H1 (cell line): ENCODE measurements around the gene CYREN. TPM values are rescaled to one million over a fixed set of nuclear protein-coding genes. Genes with fewer than 3 reads are reported as not detected.

Experiments used
- CTCF ChIA-PET: fragments of 300-600 bp; sonication (Branson Sonifier 250); formaldehyde crosslinking; loops from one replicate; lab custom pipeline; 2021; ENCODE audit not compliant: partially characterized antibody; lab: Charles Lee
- POLR2A ChIA-PET: fragments of 300-600 bp; sonication (Branson Sonifier 250); formaldehyde crosslinking; loops from one replicate; lab custom pipeline; 2021; ENCODE audit warnings: inconsistent platforms; ENCODE audit not compliant: partially characterized antibody; lab: Charles Lee
- DNase-seq, 2 experiments: peaks; one replicate each; pipeline versions ENCODE4 v3.0.0 to v3.0.0-alpha.2; 2010 to 2022; ENCODE audit warnings: low spot score in 2 of 2, low read depth in 1 of 2, mixed read lengths in 1 of 2
- FAIRE-seq: peaks from 2 replicates; lab custom pipeline; 2011; peaks lifted over from hg19 to GRCh38; lab: Jason Lieb, UNC
- H2AFZ ChIP-seq: 2 replicates; pipeline ENCODE4 v1.8.1; 2012; ENCODE audit warnings: low read length, inconsistent platforms
- H2AK5ac ChIP-seq: 2 replicates; pipeline ENCODE4 v1.6.1; 2013; ENCODE audit warnings: low read depth, low read length
- H2BK120ac ChIP-seq: replicated peaks from 2 replicates; pipeline ENCODE3; 2013; ENCODE audit warnings: low read depth, low read length, inconsistent platforms
- H2BK12ac ChIP-seq: 2 replicates; pipeline ENCODE4 v1.6.1; 2013; ENCODE audit warnings: low read depth, low read length
- H2BK15ac ChIP-seq: 2 replicates; pipeline ENCODE4 v1.6.1; 2013; ENCODE audit warnings: low read length
- H2BK20ac ChIP-seq: 2 replicates; pipeline ENCODE4 v1.6.1; 2013; ENCODE audit warnings: low read length
- H2BK5ac ChIP-seq: 2 replicates; pipeline ENCODE4 v1.6.1; 2013; ENCODE audit warnings: low read depth, low read length
- H3K14ac ChIP-seq: 2 replicates; pipeline ENCODE4 v1.6.1; 2013; ENCODE audit warnings: inconsistent platforms; ENCODE audit not compliant: insufficient read length
- H3K18ac ChIP-seq: 2 replicates; pipeline ENCODE4 v1.6.1; 2013; ENCODE audit warnings: low read length; ENCODE audit errors: extremely low read depth
- H3K23ac ChIP-seq: 2 replicates; pipeline ENCODE4 v1.6.1; 2013; ENCODE audit warnings: inconsistent platforms; ENCODE audit not compliant: insufficient read length
- H3K23me2 ChIP-seq: 2 replicates; pipeline ENCODE4 v1.6.1; 2013; ENCODE audit warnings: low read depth, low read length
- H3K27ac ChIP-seq: 2 replicates; pipeline ENCODE4 v1.6.1; 2011; ENCODE audit warnings: low read depth, low read length, inconsistent platforms
- H3K27me3 ChIP-seq, 4 experiments: replicated peaks in 1 of 4; 1 replicate in 1 of 4; 2 replicates in 3 of 4; pipeline versions ENCODE4 v1.6.1 to v1.8.1; 2011 to 2013; ENCODE audit warnings: low read length in 3 of 4, mild to moderate bottlenecking in 3 of 4, inconsistent platforms in 2 of 4, mixed read lengths in 2 of 4, moderate library complexity in 1 of 4; ENCODE audit not compliant: control insufficient read depth in 3 of 4, insufficient read depth in 3 of 4; ENCODE audit errors: extremely low read depth in 1 of 4
- H3K36me3 ChIP-seq, 4 experiments: 2 replicates each; pipeline versions ENCODE4 v1.6.1 to v1.8.1; 2011 to 2013; ENCODE audit warnings: mild to moderate bottlenecking in 4 of 4, low read length in 3 of 4, moderate library complexity in 2 of 4, control low read depth in 1 of 4, inconsistent platforms in 1 of 4; ENCODE audit not compliant: insufficient read depth in 4 of 4, control insufficient read depth in 2 of 4
- H3K4ac ChIP-seq: replicated peaks from 2 replicates; pipeline ENCODE3; 2013; ENCODE audit warnings: low read length, low read depth, mixed read lengths, inconsistent platforms; ENCODE audit not compliant: insufficient read length
- H3K4me1 ChIP-seq, 4 experiments: replicated peaks in 1 of 4; 1 replicate in 1 of 4; 2 replicates in 3 of 4; pipeline versions ENCODE4 v1.6.1 to v1.8.1; 2011 to 2013; ENCODE audit warnings: low read length in 3 of 4, inconsistent platforms in 2 of 4, mixed read lengths in 1 of 4; ENCODE audit not compliant: insufficient read depth in 4 of 4, control insufficient read depth in 3 of 4
- H3K4me2 ChIP-seq, 2 experiments: 2 replicates each; pipeline versions ENCODE4 v1.6.1 to v1.8.1; 2011 to 2013; ENCODE audit warnings: low read depth in 2 of 2, low read length in 2 of 2, control low read depth in 1 of 2, inconsistent platforms in 1 of 2, mild to moderate bottlenecking in 1 of 2; ENCODE audit not compliant: insufficient read depth in 1 of 2
- H3K4me3 ChIP-seq, 4 experiments: fragments of 200-600, 300-600 bp in 1 of 4; sonication (generic), shearing (Covaris generic), sonication (Bioruptor Twin) in 1 of 4; 2 replicates each; pipeline versions ENCODE4 v1.5.1 to v1.8.1; 2011 to 2016; ENCODE audit warnings: low read length in 4 of 4, low read depth in 3 of 4, control low read depth in 2 of 4, inconsistent platforms in 2 of 4, mild to moderate bottlenecking in 2 of 4, mixed read lengths in 1 of 4, moderate library complexity in 1 of 4; ENCODE audit not compliant: insufficient read depth in 2 of 4; ENCODE audit errors: extremely low read depth in 1 of 4
- H3K56ac ChIP-seq: replicated peaks from 2 replicates; pipeline ENCODE3; 2013; ENCODE audit warnings: low read depth, mild to moderate bottlenecking, mixed read lengths, low read length, inconsistent platforms; ENCODE audit not compliant: insufficient read length
- H3K79me1 ChIP-seq: 2 replicates; pipeline ENCODE4 v1.6.1; 2013; ENCODE audit warnings: low read depth, low read length, control low read depth
- H3K79me2 ChIP-seq, 2 experiments: 2 replicates each; pipeline versions ENCODE4 v1.6.1 to v1.8.1; 2012 to 2013; ENCODE audit warnings: low read length in 2 of 2, mild to moderate bottlenecking in 2 of 2, inconsistent platforms in 1 of 2; ENCODE audit not compliant: insufficient read depth in 2 of 2, control insufficient read depth in 1 of 2
- H3K9ac ChIP-seq, 4 experiments: replicated peaks in 1 of 4; 1 replicate in 1 of 4; 2 replicates in 3 of 4; pipeline versions ENCODE4 v1.6.1 to v1.8.1; 2011 to 2013; ENCODE audit warnings: low read depth in 3 of 4, low read length in 3 of 4, control low read depth in 2 of 4, mild to moderate bottlenecking in 2 of 4, moderate library complexity in 2 of 4, inconsistent platforms in 1 of 4; ENCODE audit errors: extremely low read depth in 1 of 4
- H3K9me3 ChIP-seq, 2 experiments: 2 replicates each; pipeline versions ENCODE4 v1.6.1 to v1.8.1; 2012 to 2013; ENCODE audit warnings: mild to moderate bottlenecking in 2 of 2, moderate library complexity in 2 of 2, control low read depth in 1 of 2, inconsistent platforms in 1 of 2, low read depth in 1 of 2, low read length in 1 of 2, mixed read lengths in 1 of 2; ENCODE audit not compliant: insufficient read depth in 2 of 2
- H4K20me1 ChIP-seq, 2 experiments: replicated peaks in 1 of 2; 2 replicates each; pipeline versions ENCODE3 to v1.8.1; 2011 to 2013; ENCODE audit warnings: inconsistent platforms in 2 of 2, low read length in 2 of 2, mild to moderate bottlenecking in 1 of 2; ENCODE audit not compliant: insufficient read depth in 2 of 2, control insufficient read depth in 1 of 2
- H4K5ac ChIP-seq: 2 replicates; pipeline ENCODE4 v1.6.1; 2013; ENCODE audit warnings: low read length, low read depth, mixed read lengths, inconsistent platforms; ENCODE audit not compliant: insufficient read length
- H4K8ac ChIP-seq: 2 replicates; pipeline ENCODE4 v1.8.0; 2013; ENCODE audit warnings: mild to moderate bottlenecking, moderate library complexity, low read length, inconsistent platforms; ENCODE audit not compliant: insufficient read depth; ENCODE audit errors: extremely low read depth
- H4K91ac ChIP-seq: replicated peaks from 2 replicates; pipeline ENCODE3; 2013; ENCODE audit warnings: low read length, mixed read lengths, inconsistent platforms; ENCODE audit not compliant: insufficient read length
- ATF2 ChIP-seq: IDR thresholded peaks from 2 replicates; pipeline ENCODE4 v1.6.1; 2012; ENCODE audit warnings: low read length, inconsistent platforms
- EGR1 ChIP-seq: IDR thresholded peaks from 2 replicates; pipeline ENCODE4 v1.6.1; 2011; ENCODE audit warnings: low read depth, low read length, borderline replicate concordance
- JUND ChIP-seq: IDR thresholded peaks from 2 replicates; pipeline ENCODE4 v1.6.1; 2011; ENCODE audit warnings: mild to moderate bottlenecking, improper control_type of control experiment, low read length
- USF2 ChIP-seq: IDR thresholded peaks from 2 replicates; pipeline ENCODE4 v1.6.1; 2011; ENCODE audit warnings: low read length, improper control_type of control experiment
- WGBS, 2 experiments: shearing (Covaris generic) in 1 of 2; methylation state at CpG; one replicate each; pipeline versions ENCODE4 v1.1.6 to v1.1.7; 2013 to 2015; ENCODE audit warnings: low lambda C conversion rate in 2 of 2, mixed read lengths in 2 of 2, inconsistent platforms in 1 of 2, low coverage in 1 of 2, missing lambda C conversion rate in 1 of 2; ENCODE audit not compliant: insufficient replicate concordance in 2 of 2, insufficient coverage in 1 of 2, insufficient read length in 1 of 2; ENCODE audit errors: extremely low coverage in 1 of 2, missing lambda C conversion rate in 1 of 2; 5-methylcytosine and 5-hydroxymethylcytosine counted together
- polyA plus RNA-seq, 7 experiments: library from polyadenylated mRNA; depleted of rRNA in 3 of 7; stranded (reverse) in 5 of 7; unstranded in 2 of 7; fragments of >200 nt in 5 of 7; fragments of 200-250 nt in 2 of 7; gene quantifications; 1 replicate in 5 of 7; 2 replicates in 1 of 7; 4 replicates in 1 of 7; pipeline versions ENCODE4 v1.2.1 to v1.2.3, GENCODE V29; 2011 to 2013; ENCODE audit warnings: missing spikeins in 2 of 7, mixed read lengths in 2 of 7
- total RNA-seq: library from RNA; stranded (reverse); fragmentation: NEBNext Ultra II Directional; extraction: Animal tissue kit (Norgen Biotek cat#: 25700); gene quantifications from 2 replicates; pipeline ENCODE4 v1.2.1, GENCODE V29; 2021

Gene CYREN
- total and polyA plus RNA-seq, 2 of the 8 experiments (the other 6 are each of a cell fraction or from before 2014, with no cell fraction given), result 25.1 to 46.2 TPM

- H3K23me2 ChIP-seq, result no peaks in the 10 kb centered on the region
- H2AK5ac ChIP-seq, result no peak overlapping the region
- DNase-seq (no peak), FAIRE-seq (no peak)
- H4K91ac ChIP-seq, result no peak overlapping the region
- H3K9ac ChIP-seq, result no peak overlapping the region
- TF ChIP-seq ATF2, result no peak
- TF ChIP-seq USF2, result no peak
- no peak for TF ChIP-seq EGR1
- TF ChIP-seq JUND, result no peak
- H3K9me3 ChIP-seq, result peaks cover 22 to 35% of the 10 kb centered on the region in 2 experiments
- H2BK20ac ChIP-seq, result no peak overlapping the region
- H3K79me1 ChIP-seq, result no peaks in the 10 kb centered on the region
- no peak overlapping the region for H2BK5ac ChIP-seq
- H3K4me1 ChIP-seq, result peaks cover 0 to 3% (median 2%) of the 10 kb centered on the region in 4 experiments; a peak in 3 of 7 replicates
- no peaks in the 10 kb centered on the region for H3K27me3 ChIP-seq
- ChIA-PET POLR2A (interaction anchor here (1.5 to 4.3 kb wide), 3 partner anchors 8 to 15 kb away, joined by 6 to 20 read pairs (median 7); partner anchors contain the start of gene CYREN), CTCF (interaction anchor here (1.2 to 1.7 kb wide), 5 partner anchors 9 to 545 kb away, joined by 3 to 4 read pairs (median 4); partner anchors contain the start of gene AGBL3)
- no peak overlapping the region for H3K56ac ChIP-seq
- H3K18ac ChIP-seq, result no peak overlapping the region
- no peak overlapping the region for H3K27ac ChIP-seq
- H3K23ac ChIP-seq, result no peak overlapping the region
- H3K36me3 ChIP-seq, result peaks cover 0 to 13% (median 1%) of the 10 kb centered on the region in 4 experiments; a peak in 4 of 8 replicates
- no peaks in the 10 kb centered on the region for H4K20me1 ChIP-seq
- no peak overlapping the region for H3K4me3 ChIP-seq
- no peak overlapping the region for H4K5ac ChIP-seq
- H3K4ac ChIP-seq, result no peak overlapping the region
- no peak overlapping the region for H2BK120ac ChIP-seq
- no peak overlapping the region for H3K4me2 ChIP-seq
- H3K14ac ChIP-seq, result no peak overlapping the region
- no peaks in the 10 kb centered on the region for H3K79me2 ChIP-seq
- no peak overlapping the region for H2AFZ ChIP-seq
- no peak overlapping the region for H2BK12ac ChIP-seq
- H4K8ac ChIP-seq, result no peak overlapping the region
- 93% methylated on average over 8 of the region's 8 CpGs; no CpG with 5 or more reads in 1 of the 2 experiments for WGBS, 2 experiments
- H2BK15ac ChIP-seq, result no peak overlapping the region
Observed at GRCh38 chr7:135179321-135179925, 8.9 kb upstream of the CYREN start.
